Lung (tissue), 12 donors: ENCODE data around the gene PLP1. TPM values are rescaled to one million over a fixed set of nuclear protein-coding genes. Genes with fewer than 3 reads are reported as not detected.

Experiments
- ATAC-seq: fragments of 200-7000 bp; cut with Tn5 transposase; one replicate; pipeline ENCODE4 v1.9.1; 2020; ENCODE audit warnings: moderate number of reproducible peaks; ENCODE audit not compliant: insufficient read depth, low FRiP score
- DNase-seq, 3 donors: peaks; one replicate each; pipeline ENCODE4 v3.0.0-alpha.2; 2013 to 2017
- H3K27ac ChIP-seq, 2 donors: one replicate each; pipeline ENCODE4 v1.5.1; 2013; ENCODE audit warnings: mild to moderate bottlenecking in 2 of 2, moderate library complexity in 2 of 2, control low read depth in 1 of 2, inconsistent platforms in 1 of 2, low read depth in 1 of 2, low read length in 1 of 2
- H3K27me3 ChIP-seq, 3 donors: one replicate each; pipeline ENCODE4 v1.5.1; 2013; ENCODE audit warnings: low read length in 2 of 3; ENCODE audit not compliant: control insufficient read depth in 3 of 3, insufficient read depth in 3 of 3
- H3K36me3 ChIP-seq, 4 donors: one replicate each; pipeline ENCODE4 v1.5.1; 2013; ENCODE audit warnings: low read length in 4 of 4, mild to moderate bottlenecking in 1 of 4, moderate library complexity in 1 of 4; ENCODE audit not compliant: control insufficient read depth in 4 of 4, insufficient read depth in 4 of 4
- H3K4me1 ChIP-seq, 5 donors: one replicate each; pipeline ENCODE4 v1.5.1; 2013; ENCODE audit warnings: low read length in 5 of 5, mild to moderate bottlenecking in 2 of 5, moderate library complexity in 1 of 5; ENCODE audit not compliant: control insufficient read depth in 5 of 5, insufficient read depth in 5 of 5
- H3K4me3 ChIP-seq: one replicate; pipeline ENCODE4 v1.5.1; 2013; ENCODE audit warnings: mild to moderate bottlenecking, control low read depth, moderate library complexity
- H3K9ac ChIP-seq, 2 donors: one replicate each; pipeline ENCODE4 v1.5.1; 2013; ENCODE audit warnings: low read length in 2 of 2, control low read depth in 1 of 2; ENCODE audit not compliant: insufficient read depth in 1 of 2
- H3K9me3 ChIP-seq, 4 donors: one replicate each; pipeline ENCODE4 v1.5.1; 2013; ENCODE audit warnings: low read length in 3 of 4, mild to moderate bottlenecking in 1 of 4, moderate library complexity in 1 of 4; ENCODE audit not compliant: control insufficient read depth in 4 of 4, insufficient read depth in 3 of 4
- CTCF ChIP-seq: IDR thresholded peaks from 2 replicates; pipeline ENCODE4 v1.5.1; 2012; ENCODE audit warnings: mild to moderate bottlenecking; ENCODE audit errors: control extremely low read depth, extremely low read depth
- WGBS, 2 donors: extraction: QIAGEN DNeasy Blood & Tissue Kit; methylation state at CpG; one replicate each; pipeline ENCODE4 v1.1.7; 2013; 5-methylcytosine and 5-hydroxymethylcytosine counted together
- polyA plus RNA-seq, 2 donors: library from polyadenylated mRNA; stranded (reverse); fragments of 200-250 nt; gene quantifications; one replicate each; pipeline ENCODE4 v1.2.1, GENCODE V29; 2013
- total RNA-seq, 2 donors: library from RNA; depleted of rRNA in 1 of 2; stranded (reverse); fragments of >200 nt in 1 of 2; gene quantifications; one replicate each; pipeline ENCODE4 v1.2.1, GENCODE V29; 2014 to 2021
- donor health status: control.
- donor health status: control.
- donor health status: Bipolar disorder and iron deficiency.
- donor health status: healthy.
- donor health status: DM: yes; HTN: yes; CAD: no.

PLP1 gene
- total and polyA plus RNA-seq, 4 donors, result 0.06 to 9.3 (median 0.34) TPM

- ATAC-seq, result peak; percentile 75
- peak within 1 kb of the TSS; percentile 40 to 66 for H3K27ac ChIP-seq
- H3K27me3 ChIP-seq, result peaks cover 4 to 35% (median 29%) of the 10 kb centered on the region in 3 donors
- H3K9ac ChIP-seq, result peak within 1 kb of the TSS in 1 of 2 donors; percentile 3
- DNase-seq, result peak; percentile 33 to 49 (median 34)
- no peaks in the 10 kb centered on the region for H3K36me3 ChIP-seq
- peak within 1 kb of the TSS; percentile 60 for H3K4me3 ChIP-seq
- H3K9me3 ChIP-seq, result peaks cover 0 to 7% (median 0%) of the 10 kb centered on the region in 4 donors
- H3K4me1 ChIP-seq, result peaks cover 0 to 4% (median 0%) of the 10 kb centered on the region in 5 donors
- no peak for TF ChIP-seq CTCF
- 0 to 14% methylated on average over 13 to 54 of the region's 54 CpGs for WGBS, 2 donors
These were observed 55.3 kb downstream of the PLP1 start, which contains the start of gene RAB9B for GRCh38 chrX:103831803-103832544. RAB9B (minus strand) TSS chrX:103832257; CDS start chrX:103825784, 6,473 bp downstream.

- WGBS, 2 donors, result 56 to 67% methylated on average over 1 of the region's 1 CpG
- H3K27me3 ChIP-seq, result peaks cover 0 to 17% (median 13%) of the 10 kb centered on the region in 3 donors
- H3K9me3 ChIP-seq, result peaks cover 0 to 1% (median 0%) of the 10 kb centered on the region in 4 donors
- no peak for TF ChIP-seq CTCF
- H3K4me1 ChIP-seq, result no peaks in the 10 kb centered on the region
- ATAC-seq (no peak), DNase-seq (no peak)
- no peak overlapping the region for H3K9ac ChIP-seq
- no peaks in the 10 kb centered on the region for H3K36me3 ChIP-seq
- no peak overlapping the region for H3K27ac ChIP-seq
- no peak overlapping the region for H3K4me3 ChIP-seq
These were observed 62.8 kb downstream of the PLP1 start for GRCh38 chrX:103839404-103839803.

Other genes starting within 250 kb of the PLP1 start
- gene TCEAL4, start 191.3 kb upstream of the PLP1 start, total RNA-seq, result 10 to 100 TPM; 35.6 to 89.0 TPM
- 100 to 1,000 TPM in 1 of 2 donors, 10 to 100 TPM in 1; 83.5 to 214 TPM for gene TCEAL4, start 191.3 kb upstream of the PLP1 start, polyA plus RNA-seq
- gene TCEAL3, start 168.9 kb upstream of the PLP1 start, total RNA-seq, result 10 to 100 TPM in 1 of 2 donors, 1 to 10 TPM in 1; 5.9 to 28.0 TPM
- 10 to 100 TPM; 29.8 to 37.9 TPM for gene TCEAL3, start 168.9 kb upstream of the PLP1 start, polyA plus RNA-seq
- gene TCEAL1, start 147.9 kb upstream of the PLP1 start, total RNA-seq, result 10 to 100 TPM; 28.9 to 33.4 TPM
- 10 to 100 TPM; 23.8 to 27.6 TPM for gene TCEAL1, start 147.9 kb upstream of the PLP1 start, polyA plus RNA-seq
- 100 to 1,000 TPM; 236 to 264 TPM for gene MORF4L2, start 90.1 kb upstream of the PLP1 start, total RNA-seq
- gene MORF4L2, start 90.1 kb upstream of the PLP1 start, polyA plus RNA-seq, result 100 to 1,000 TPM; 180 to 321 TPM
- gene TMEM31, start 65.9 kb upstream of the PLP1 start, total RNA-seq, result under 1 TPM in 1 of 2 donors, not detected in 1; 0.65 TPM
- gene TMEM31, start 65.9 kb upstream of the PLP1 start, polyA plus RNA-seq, result under 1 TPM in 1 of 2 donors, not detected in 1; 0.30 TPM
- 1 to 10 TPM in 1 of 2 donors, under 1 TPM in 1; 0.58 to 3.3 TPM for gene RAB9B, start 55.4 kb downstream of the PLP1 start, total RNA-seq
- gene RAB9B, start 55.4 kb downstream of the PLP1 start, polyA plus RNA-seq, result under 1 TPM; 0.16 to 0.33 TPM
- gene TMSB15B, start 185.8 kb downstream of the PLP1 start, total RNA-seq, result 1 to 10 TPM; 1.7 to 6.2 TPM
- gene TMSB15B, start 185.8 kb downstream of the PLP1 start, polyA plus RNA-seq, result 1 to 10 TPM; 1.2 to 3.3 TPM
- not detected for gene H2BW1, start 236.9 kb downstream of the PLP1 start, total RNA-seq
- not detected for gene H2BW1, start 236.9 kb downstream of the PLP1 start, polyA plus RNA-seq